HCT116 (cell line): Measurements from ENCODE around the gene IL37. TPM values are rescaled to one million over a fixed set of nuclear protein-coding genes. Genes with fewer than 3 reads are reported as not detected.

Experiments used
- ATAC-seq: fragments of 200-7000 bp; cut with Tn5 transposase; 2 replicates; pipeline ENCODE4 v1.9.1; 2020; ENCODE audit warnings: mild to moderate bottlenecking, moderate library complexity
- BruUV-seq: library from RNA; stranded (reverse); fragments of 400-500 nt; replicated peaks from 2 replicates; lab custom pipeline; 2021; lab: Mats Ljungman, UMichigan
- CTCF ChIA-PET: fragments of 300-600 bp; sonication (Branson Sonifier 250); formaldehyde crosslinking; loops from one replicate; lab custom pipeline; 2021; ENCODE audit warnings: antibody characterized with exemption; lab: Charles Lee
- POLR2A ChIA-PET: fragments of 300-600, 350-600 bp; sonication (Branson Sonifier 250); formaldehyde crosslinking; loops from one replicate; lab custom pipeline; 2021; ENCODE audit warnings: antibody characterized with exemption; lab: Charles Lee
- RAD21 ChIA-PET, 2 experiments: fragments of 300-600 bp; sonication (Branson Sonifier 250); formaldehyde crosslinking; loops; one replicate each; lab custom pipeline; 2023; ENCODE audit warnings: low total read pairs in 2 of 2; ENCODE audit not compliant: uncharacterized antibody in 2 of 2, unreplicated experiment in 2 of 2, low non-redundant PET in 1 of 2; lab: Charles Lee
- DNase-seq: peaks from one replicate; pipeline ENCODE4 v3.0.0-alpha.2; 2010; ENCODE audit warnings: low read depth, low spot score
- H2AFZ ChIP-seq: fragments of 200-600 bp; shearing (Covaris generic), sonication (generic); 2 replicates; pipeline ENCODE4 v1.6.1; 2017; ENCODE audit warnings: low read depth, mixed run types, mixed read lengths, antibody characterized with exemption, low read length; ENCODE audit not compliant: poor library complexity, severe bottlenecking
- H3K27ac ChIP-seq: 2 replicates; pipeline ENCODE4 v1.5.1; 2012; ENCODE audit warnings: low read depth, low read length
- H3K27me3 ChIP-seq: fragments of 200-600 bp; sonication (generic); 2 replicates; pipeline ENCODE4 v1.6.1; 2016; ENCODE audit warnings: mixed run types, low read length, mixed read lengths; ENCODE audit not compliant: insufficient read depth
- H3K36me3 ChIP-seq, 2 experiments: fragments of 200-500 bp in 1 of 2; fragments of 200-600 bp in 1 of 2; sonication (Bioruptor generic) in 1 of 2; sonication (generic) in 1 of 2; 2 replicates each; pipeline versions ENCODE4 v1.5.1 to v1.6.1; 2014 to 2016; ENCODE audit warnings: low read length in 2 of 2, inconsistent platforms in 1 of 2, mixed read lengths in 1 of 2, mixed run types in 1 of 2; ENCODE audit not compliant: insufficient read depth in 2 of 2, control insufficient read depth in 1 of 2
- H3K4me1 ChIP-seq, 2 experiments: fragments of 200-600 bp in 1 of 2; sonication (generic) in 1 of 2; 2 replicates each; pipeline versions ENCODE4 v1.5.1 to v1.6.1; 2012 to 2017; ENCODE audit warnings: low read length in 2 of 2, inconsistent platforms in 1 of 2, mild to moderate bottlenecking in 1 of 2, mixed read lengths in 1 of 2, mixed run types in 1 of 2, moderate library complexity in 1 of 2; ENCODE audit not compliant: insufficient read depth in 2 of 2, control insufficient read depth in 1 of 2
- H3K4me2 ChIP-seq: fragments of 200-600 bp; sonication (generic); 2 replicates; pipeline ENCODE4 v1.6.1; 2017; ENCODE audit warnings: mixed run types, low read length, mixed read lengths
- H3K4me3 ChIP-seq, 2 experiments: fragments of 200-600 bp in 1 of 2; sonication (generic) in 1 of 2; replicated peaks in 1 of 2; 2 replicates each; pipeline ENCODE4 v1.5.1; 2011 to 2016; ENCODE audit warnings: low read length in 2 of 2, control low read depth in 1 of 2, low read depth in 1 of 2, mild to moderate bottlenecking in 1 of 2, mixed read lengths in 1 of 2, mixed run types in 1 of 2
- H3K79me2 ChIP-seq: fragments of 200-600 bp; sonication (generic); 2 replicates; pipeline ENCODE4 v1.6.1; 2017; ENCODE audit warnings: mild to moderate bottlenecking, mixed run types, low read length, moderate library complexity, mixed read lengths; ENCODE audit not compliant: insufficient read depth
- H3K9ac ChIP-seq: fragments of 200-600 bp; sonication (generic); 2 replicates; pipeline ENCODE4 v1.6.1; 2016; ENCODE audit warnings: low read length, mixed read lengths
- H3K9me2 ChIP-seq: fragments of 200-600 bp; sonication (generic), shearing (Covaris generic); 2 replicates; pipeline ENCODE4 v1.6.1; 2017; ENCODE audit warnings: mixed run types, mild to moderate bottlenecking, moderate library complexity; ENCODE audit not compliant: insufficient read depth
- H3K9me3 ChIP-seq, 2 experiments: fragments of 200-500 bp in 1 of 2; fragments of 200-600 bp in 1 of 2; sonication (Bioruptor generic) in 1 of 2; sonication (generic) in 1 of 2; 2 replicates each; pipeline ENCODE4 v1.6.1; 2014 to 2017; ENCODE audit warnings: low read length in 2 of 2, mixed read lengths in 2 of 2, inconsistent platforms in 1 of 2, low read depth in 1 of 2, mild to moderate bottlenecking in 1 of 2, mixed run types in 1 of 2, moderate library complexity in 1 of 2; ENCODE audit not compliant: control insufficient read depth in 1 of 2, insufficient read depth in 1 of 2
- H4K20me1 ChIP-seq: fragments of 200-600 bp; sonication (generic), shearing (Covaris generic); 2 replicates; pipeline ENCODE4 v1.6.1; 2017; ENCODE audit warnings: mixed run types, mild to moderate bottlenecking, moderate library complexity; ENCODE audit not compliant: insufficient read depth
- ATF3 ChIP-seq: IDR thresholded peaks from 2 replicates; pipeline ENCODE4 v1.6.1; 2012
- CBX3 ChIP-seq: IDR thresholded peaks from 2 replicates; pipeline ENCODE4 v1.6.1; 2012; ENCODE audit warnings: low read depth
- ELF1 ChIP-seq: IDR thresholded peaks from 2 replicates; pipeline ENCODE4 v1.6.1; 2012; ENCODE audit warnings: low read depth, borderline replicate concordance
- EZH2 ChIP-seq: fragments of 200-600 bp; sonication (generic); IDR thresholded peaks from 2 replicates; pipeline ENCODE4 v1.6.1; 2017; ENCODE audit warnings: antibody characterized with exemption, mixed run types
- EZH2phosphoT487 ChIP-seq: fragments of 200-600 bp; IDR thresholded peaks from 2 replicates; pipeline ENCODE4 v1.6.1; 2018; ENCODE audit warnings: antibody characterized with exemption, borderline replicate concordance
- FOSL1 ChIP-seq: IDR thresholded peaks from 2 replicates; pipeline ENCODE4 v1.6.1; 2012; ENCODE audit warnings: low read depth
- JUND ChIP-seq: IDR thresholded peaks from 2 replicates; pipeline ENCODE4 v1.6.1; 2012
- POLR2A ChIP-seq: IDR thresholded peaks from 2 replicates; pipeline ENCODE4 v1.7.0; 2011; ENCODE audit warnings: borderline replicate concordance; ENCODE audit not compliant: insufficient read depth, insufficient read length; ENCODE audit errors: extremely low read depth
- RAD21 ChIP-seq: IDR thresholded peaks from 2 replicates; pipeline ENCODE4 v1.6.1; 2012; ENCODE audit warnings: low read depth, mild to moderate bottlenecking
- SIN3A ChIP-seq: IDR thresholded peaks from 2 replicates; pipeline ENCODE4 v1.6.1; 2012; ENCODE audit warnings: low read depth
- TCF7L2 ChIP-seq: IDR thresholded peaks from 2 replicates; pipeline ENCODE4 v1.7.0; 2011; ENCODE audit warnings: borderline replicate concordance, inconsistent platforms; ENCODE audit not compliant: insufficient read depth, insufficient read length; ENCODE audit errors: extremely low read depth
- ZBTB33 ChIP-seq: IDR thresholded peaks from 2 replicates; pipeline ENCODE4 v1.6.1; 2011; ENCODE audit warnings: mild to moderate bottlenecking, low read length, moderate library complexity; ENCODE audit not compliant: insufficient replicate concordance; ENCODE audit errors: extremely low read depth
- ZFX ChIP-seq: fragments of 450-650 bp; IDR thresholded peaks from 2 replicates; pipeline ENCODE4 v1.6.1; 2017
- intact Hi-C: fragments of 100-400 bp; cut with micrococcal nuclease; formaldehyde crosslinking; loops from 2 replicates; pipeline ENCODE4 v1.10.0; 2022
- total RNA-seq: library from RNA; stranded (reverse); gene quantifications from one replicate; pipeline ENCODE4 v1.2.1, GENCODE V29; 2021; ENCODE audit not compliant: unreplicated experiment
- TF ChIP-seq, protein P1 (sequence below), 3 experiments: fragments of 200-600 bp in 1 of 3; sonication (generic) in 1 of 3; IDR thresholded peaks in 2 of 3; conservative IDR thresholded peaks in 1 of 3; 2 replicates each; pipeline ENCODE4 v1.5.1; 2012 to 2017; ENCODE audit warnings: low read depth in 2 of 3, low read length in 2 of 3, antibody characterized with exemption in 1 of 3, borderline replicate concordance in 1 of 3, control low read depth in 1 of 3, mild to moderate bottlenecking in 1 of 3, mixed read lengths in 1 of 3, mixed run types in 1 of 3, moderate library complexity in 1 of 3; ENCODE audit not compliant: insufficient read depth in 1 of 3

The IL37 gene
- total RNA-seq, 1 experiment from 2014 or later, result not detected

- Histone ChIP-seq H3K27ac (no peak overlapping the region), H3K9ac (no peak overlapping the region), H3K27me3 (no peaks in the 10 kb centered on the region), H3K9me2 (no peaks in the 10 kb centered on the region), H3K4me1 (peaks cover 5 to 25% of the 10 kb centered on the region in 2 experiments), H3K79me2 (no peaks in the 10 kb centered on the region), H2AFZ (no peak overlapping the region), H3K4me2 (no peak overlapping the region), H4K20me1 (no peaks in the 10 kb centered on the region), H3K4me3 (no peak overlapping the region)
- ChIA-PET POLR2A (interaction anchor here (0.6 to 1.2 kb wide), 3 partner anchors 56 to 358 kb away, joined by 3 to 6 read pairs (median 4); no protein-coding TSS in a partner anchor), RAD21 (interaction anchor here (0.7 to 2.3 kb wide), 7 partner anchors 50 to 430 kb away, joined by 3 to 11 read pairs (median 5); no protein-coding TSS in a partner anchor)
- DNase-seq (no peak), ATAC-seq (no peak)
- intact Hi-C loops, result loop anchor here (1.0 kb wide), 2 partner anchors 56 to 192 kb away; no protein-coding TSS in a partner anchor
- no TSS peak for BruUV-seq
- TF ChIP-seq ATF3 (no peak), SIN3A (no peak), POLR2A (no peak), ZFX (no peak), FOSL1 (no peak), EZH2 (no peak), JUND (no peak), EZH2phosphoT487 (no peak), CBX3 (no peak), ELF1 (no peak), ZBTB33 (no peak), TCF7L2 (no peak), RAD21 (no peak)
- TF ChIP-seq, protein P1, sequence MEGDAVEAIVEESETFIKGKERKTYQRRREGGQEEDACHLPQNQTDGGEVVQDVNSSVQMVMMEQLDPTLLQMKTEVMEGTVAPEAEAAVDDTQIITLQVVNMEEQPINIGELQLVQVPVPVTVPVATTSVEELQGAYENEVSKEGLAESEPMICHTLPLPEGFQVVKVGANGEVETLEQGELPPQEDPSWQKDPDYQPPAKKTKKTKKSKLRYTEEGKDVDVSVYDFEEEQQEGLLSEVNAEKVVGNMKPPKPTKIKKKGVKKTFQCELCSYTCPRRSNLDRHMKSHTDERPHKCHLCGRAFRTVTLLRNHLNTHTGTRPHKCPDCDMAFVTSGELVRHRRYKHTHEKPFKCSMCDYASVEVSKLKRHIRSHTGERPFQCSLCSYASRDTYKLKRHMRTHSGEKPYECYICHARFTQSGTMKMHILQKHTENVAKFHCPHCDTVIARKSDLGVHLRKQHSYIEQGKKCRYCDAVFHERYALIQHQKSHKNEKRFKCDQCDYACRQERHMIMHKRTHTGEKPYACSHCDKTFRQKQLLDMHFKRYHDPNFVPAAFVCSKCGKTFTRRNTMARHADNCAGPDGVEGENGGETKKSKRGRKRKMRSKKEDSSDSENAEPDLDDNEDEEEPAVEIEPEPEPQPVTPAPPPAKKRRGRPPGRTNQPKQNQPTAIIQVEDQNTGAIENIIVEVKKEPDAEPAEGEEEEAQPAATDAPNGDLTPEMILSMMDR (IDR thresholded peaks at IDR 0.05 in 2 of 3, conservative IDR thresholded peaks at IDR 0.05 in 1 of 3; ENCODE audit: borderline replicate concordance in 1 of 3, insufficient read depth in 1 of 3, low read depth in 2 of 3, low read length in 2 of 3), result no peak
- TF ChIP-seq, all 23 proteins: peak for 0
- Histone ChIP-seq H3K9me3 (peaks cover 6 to 10% of the 10 kb centered on the region in 2 experiments; a peak in 2 of 4 replicates), H3K36me3 (no peaks in the 10 kb centered on the region)
- CTCF ChIA-PET, result interaction anchor here (0.6 to 4.8 kb wide), 38 partner anchors 10 to 356 kb away, joined by 3 to 86 read pairs (median 5); partner anchors contain the start of genes CHCHD5, CKAP2L, IL1A and SLC20A1
Measured at GRCh38 chr2:112940859-112941625, 30.1 kb downstream of the IL37 start.
